DMS114 treated with DMSO at 0.1 percent for 48 hours (cell line): Measurements from ENCODE around the gene CSNK2A2.

Source experiments
- DNase-seq: peaks from one replicate; lab custom pipeline; 2025; ENCODE audit not compliant: unreplicated experiment; lab: John Stamatoyannopoulos, UW

The CSNK2A2 gene

DNA sequence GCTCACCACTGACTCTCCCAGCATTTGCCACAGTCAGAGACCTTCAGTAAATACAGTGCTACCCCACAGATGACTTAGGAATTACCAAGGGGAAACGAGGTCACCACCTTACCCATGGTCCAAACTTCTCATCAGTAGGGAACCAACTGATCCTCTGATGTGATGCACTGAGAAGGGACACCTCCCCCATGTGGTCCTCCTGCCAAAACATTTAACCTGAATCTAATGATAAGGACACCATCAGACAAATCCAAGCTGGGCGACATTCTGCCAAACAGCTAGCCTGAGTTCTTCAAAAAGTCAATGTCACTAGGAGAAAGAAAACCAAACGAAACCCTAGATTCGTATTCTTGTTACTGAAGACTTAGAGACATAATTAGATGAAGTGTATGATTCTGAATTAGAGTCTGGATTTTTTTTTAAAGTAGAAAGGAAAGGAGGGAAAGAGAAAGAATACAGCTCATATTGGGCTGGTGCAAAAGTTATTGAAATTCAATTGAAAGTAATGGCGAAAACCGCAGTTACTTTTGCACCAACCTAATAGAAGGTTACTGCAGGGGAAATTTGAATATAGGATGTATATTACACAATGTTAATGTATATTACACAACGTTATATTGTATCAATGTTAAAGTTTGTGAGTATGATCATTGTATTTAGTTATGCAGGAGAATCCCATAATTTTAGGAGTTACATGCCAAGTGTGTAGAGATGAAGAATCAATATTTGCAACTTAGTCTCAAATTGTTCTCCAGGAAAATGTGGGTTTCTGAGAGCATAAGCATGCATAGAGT, 2.3 kb upstream of the CSNK2A2 start:
- DNase-seq: no peak

DNA sequence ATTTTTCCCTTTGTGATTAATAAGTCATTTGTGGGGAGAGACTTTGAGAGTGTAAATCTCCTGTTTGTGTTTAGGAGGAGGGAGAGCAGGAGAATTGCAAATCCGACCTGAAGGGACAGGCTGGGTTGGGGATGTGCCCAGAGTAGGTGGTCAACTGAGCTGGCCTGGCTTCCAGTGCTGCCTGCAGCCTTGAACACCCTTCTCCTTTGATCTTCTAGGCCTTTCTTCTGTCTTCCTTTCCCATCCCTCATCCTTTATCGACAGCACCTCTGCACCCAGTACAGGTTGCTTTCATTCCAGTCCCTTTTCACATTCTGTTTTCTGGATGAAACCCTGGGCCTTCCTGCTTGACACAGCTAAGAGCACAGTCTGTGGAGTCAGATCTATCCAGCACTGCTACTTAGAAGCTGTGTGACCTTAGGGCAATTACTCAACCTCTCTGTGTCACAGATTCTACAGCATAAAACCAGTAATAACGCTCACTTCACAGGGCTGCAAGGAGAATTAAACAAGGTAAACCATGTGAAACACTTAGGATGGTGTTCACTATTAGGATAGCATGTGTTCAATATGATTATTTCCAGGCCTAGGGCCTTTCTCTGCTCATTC, 1.0 kb upstream of the CSNK2A2 start:
- DNase-seq: no peak

DNA sequence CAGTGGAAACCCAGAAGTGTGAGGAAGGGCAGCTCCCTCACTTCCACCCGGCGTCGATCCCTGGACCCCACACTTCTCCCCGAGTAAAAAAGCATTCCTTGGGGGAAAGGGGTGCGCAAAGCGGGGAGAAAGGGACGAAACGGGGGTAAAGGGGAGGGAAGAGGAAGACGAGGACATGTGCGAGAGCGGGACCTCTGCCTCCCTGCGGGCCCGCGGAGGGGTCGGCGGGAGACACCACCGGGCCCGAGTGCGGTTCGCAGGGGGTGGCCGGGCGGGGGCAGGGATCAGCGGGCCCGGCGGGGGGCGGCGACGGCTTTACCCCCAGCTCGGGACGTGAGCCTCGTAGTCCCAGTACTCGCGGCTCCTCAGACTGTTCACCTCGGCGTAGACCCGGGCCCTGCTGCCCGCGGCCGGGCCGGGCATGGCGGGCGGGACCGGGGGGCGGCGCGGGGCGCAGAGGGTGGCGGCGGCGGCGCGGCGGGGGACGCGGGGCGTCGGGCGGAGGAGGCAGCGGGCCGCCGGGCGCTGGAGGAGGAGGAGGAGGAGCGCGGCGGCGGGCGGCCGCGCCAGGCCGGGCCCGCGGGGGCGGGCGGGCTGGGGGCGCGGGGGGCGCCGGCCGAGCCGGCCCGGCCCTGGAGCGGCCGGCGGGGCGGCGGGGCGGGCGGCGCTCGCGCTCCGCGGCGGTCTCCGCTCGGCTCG, 443 bp downstream of the CSNK2A2 start:
- no peak for DNase-seq

DNA sequence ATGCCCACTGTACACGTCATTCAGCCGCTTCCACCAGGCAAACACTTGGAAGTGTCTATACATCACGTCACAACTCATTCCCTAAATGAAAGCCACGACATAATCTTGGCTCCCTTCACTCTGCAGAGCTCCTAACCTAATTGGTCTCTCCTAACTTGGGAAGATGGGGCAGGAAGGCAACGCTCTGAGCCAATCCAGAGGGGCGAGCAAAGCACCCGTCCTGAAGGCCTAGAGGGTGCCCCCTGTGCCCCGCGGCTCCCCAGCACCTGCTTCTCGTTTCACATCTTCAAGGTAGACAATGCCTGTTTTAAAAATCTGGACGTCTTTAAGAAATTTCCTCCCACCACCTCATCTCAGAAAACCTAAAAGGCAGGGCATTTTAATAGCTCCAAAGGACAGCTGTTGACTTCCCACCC, 1.0 kb downstream of the CSNK2A2 start:
- no peak for DNase-seq

DNA sequence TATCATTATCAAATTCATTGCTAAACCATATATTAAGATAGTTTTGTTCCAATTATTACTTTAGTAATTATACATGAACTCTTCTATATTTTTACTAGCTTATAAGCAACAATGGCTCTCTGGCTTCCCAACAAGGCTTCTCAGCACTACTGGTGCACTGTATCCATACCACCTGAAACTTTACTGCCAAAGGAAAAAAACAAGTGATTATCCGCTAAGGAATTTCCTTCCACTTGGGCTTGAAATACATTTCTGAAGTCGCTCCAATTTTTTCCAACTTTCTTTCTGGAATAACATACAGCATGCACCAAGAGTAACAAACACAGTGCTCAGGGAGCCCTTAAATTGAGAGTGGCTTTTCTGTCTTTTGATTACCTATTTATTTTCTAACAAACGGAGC, 2.1 kb downstream of the CSNK2A2 start:
- DNase-seq: no peak

DNA sequence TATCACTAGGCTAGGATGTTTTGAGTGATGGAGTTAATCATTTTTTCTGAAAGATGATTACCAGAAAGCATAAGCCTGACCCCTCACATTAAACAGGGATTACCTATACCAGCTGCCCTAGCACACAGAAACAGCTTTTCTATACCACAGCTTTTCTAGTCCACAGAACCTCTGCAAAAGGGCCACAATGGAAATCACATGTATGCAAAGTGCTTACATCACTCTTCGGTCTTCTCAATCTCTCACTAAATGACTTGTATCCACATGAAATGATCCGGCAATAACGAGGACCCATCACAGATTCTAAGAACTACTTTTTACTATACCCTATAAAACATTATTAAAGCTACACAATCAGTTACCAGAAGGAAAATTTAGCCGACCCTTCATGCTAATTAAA, 2.6 kb downstream of the CSNK2A2 start:
- no peak for DNase-seq

DNA sequence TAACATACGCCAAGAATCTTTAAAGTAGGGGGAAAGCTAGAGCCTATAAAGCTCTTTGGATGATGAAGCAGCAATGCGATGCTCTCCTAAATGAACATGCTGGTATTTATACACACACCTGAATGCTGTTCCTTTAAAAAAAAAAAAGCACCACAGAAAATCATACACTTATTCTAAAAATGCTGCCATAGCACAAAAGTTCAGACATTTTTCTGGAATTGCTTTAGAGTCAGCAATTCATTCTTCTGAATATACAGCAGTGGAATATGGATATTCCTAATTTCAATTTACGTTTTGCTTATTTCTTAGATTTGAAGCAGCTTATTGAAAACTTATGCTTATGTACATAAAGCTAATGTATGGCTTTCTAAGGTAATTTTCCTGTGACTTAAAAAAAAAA, 3.1 kb downstream of the CSNK2A2 start:
- DNase-seq: no peak

DNA sequence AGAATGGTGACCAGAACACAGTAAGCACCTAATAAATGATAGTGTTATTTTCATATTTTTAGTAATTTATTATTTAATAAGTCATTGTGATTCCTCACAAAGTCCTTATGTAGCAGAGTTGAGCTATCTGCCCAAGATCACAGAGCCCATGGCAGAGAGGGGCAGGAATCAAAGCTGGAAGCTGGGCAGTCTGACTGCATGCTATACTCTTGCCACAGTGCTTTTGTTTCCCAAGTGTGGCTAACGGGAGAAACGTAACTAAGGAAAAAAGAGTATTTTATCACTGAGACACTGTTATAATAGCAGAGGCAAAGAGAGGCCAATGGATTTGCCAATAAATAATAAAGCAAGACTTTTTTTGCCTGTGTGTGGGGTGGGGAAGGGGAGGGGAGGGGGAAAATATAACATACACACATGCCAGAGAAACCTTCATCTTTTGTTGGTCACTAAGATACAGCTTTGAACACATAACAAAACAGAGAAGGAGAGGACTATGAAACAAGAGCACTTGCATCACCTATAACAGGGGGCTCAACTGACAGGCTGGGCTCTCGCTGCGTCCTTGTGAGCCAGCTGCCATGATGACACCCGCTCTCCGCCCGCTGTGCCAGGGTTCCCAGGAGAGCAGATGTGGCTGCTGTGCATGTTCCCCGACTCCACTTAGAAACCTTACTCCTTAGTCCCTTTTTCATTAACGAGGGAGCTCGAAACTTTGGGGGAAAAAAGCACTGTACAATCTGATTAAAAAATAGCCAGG, 10.1 kb downstream of the CSNK2A2 start:
- DNase-seq: no peak

DNA sequence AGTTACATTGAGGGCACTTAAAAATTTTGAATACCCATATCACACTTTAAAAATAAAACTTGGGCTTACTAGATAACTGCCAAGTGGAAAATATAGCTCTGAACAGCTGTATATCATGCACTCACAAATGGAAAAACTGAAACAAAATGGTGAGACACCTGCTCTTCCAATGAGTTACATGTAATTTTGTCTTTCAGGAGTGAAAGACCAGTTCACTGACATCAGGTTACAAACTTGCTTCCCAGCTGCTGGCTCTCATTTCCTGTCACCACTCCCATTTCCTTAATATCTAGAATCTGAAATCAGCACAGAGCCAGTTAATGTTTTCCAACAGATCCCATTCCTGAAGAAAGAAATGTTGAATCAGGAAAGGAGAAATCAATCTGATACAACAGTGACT, 10.8 kb downstream of the CSNK2A2 start:
- no peak for DNase-seq

DNA sequence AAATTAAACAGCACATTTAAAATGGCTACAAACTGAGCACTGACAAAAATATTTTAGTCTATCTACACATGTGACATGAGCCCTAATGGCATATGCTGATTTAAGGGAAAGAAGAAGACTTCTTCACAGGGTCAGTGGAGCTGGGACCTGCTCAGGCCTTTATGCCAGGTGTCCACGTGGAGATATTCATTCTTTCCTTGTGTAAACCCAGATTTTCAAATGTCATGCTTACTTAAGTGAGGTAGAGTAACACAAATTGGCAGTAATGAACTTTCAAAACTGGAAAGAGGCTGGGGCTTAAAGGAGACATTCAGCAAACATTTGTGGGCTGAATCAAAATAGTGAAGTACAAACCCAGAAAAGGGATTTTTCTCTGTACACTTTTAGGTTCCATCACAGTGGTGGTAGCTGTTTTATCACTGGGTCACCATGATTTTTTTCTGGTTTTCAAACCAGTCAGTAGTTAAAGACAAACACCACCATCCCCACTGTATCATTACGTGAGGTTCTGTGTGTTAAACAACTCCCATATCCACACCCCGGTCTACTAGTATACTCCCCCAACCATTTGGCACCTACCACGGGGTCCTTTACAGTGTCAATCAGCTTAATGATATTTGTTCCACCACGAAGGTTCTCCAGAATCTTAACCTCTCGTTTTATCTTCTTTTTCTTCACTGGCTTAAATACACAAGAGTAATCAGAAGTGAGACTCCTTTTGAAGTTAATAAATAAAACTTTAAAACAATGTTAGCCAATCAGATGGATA, 11.5 kb downstream of the CSNK2A2 start:
- DNase-seq: no peak

DNA sequence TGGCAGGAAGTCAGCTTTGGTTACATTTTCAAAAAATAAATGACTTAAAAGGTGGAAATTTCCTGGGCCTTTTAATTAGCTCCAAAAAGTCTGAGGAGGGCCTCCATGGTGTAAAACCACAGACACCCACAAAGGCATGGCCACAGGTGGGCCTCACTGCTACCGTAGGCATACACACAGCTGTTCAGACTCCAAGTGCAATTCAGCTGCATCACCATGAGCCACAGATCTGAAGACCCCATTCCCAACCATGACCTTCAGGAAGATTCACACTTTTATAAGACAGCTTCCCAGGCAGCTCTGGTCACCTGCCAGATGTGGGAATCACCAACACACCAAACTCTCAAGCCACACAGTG, 20.6 kb downstream of the CSNK2A2 start:
- no peak for DNase-seq

DNA sequence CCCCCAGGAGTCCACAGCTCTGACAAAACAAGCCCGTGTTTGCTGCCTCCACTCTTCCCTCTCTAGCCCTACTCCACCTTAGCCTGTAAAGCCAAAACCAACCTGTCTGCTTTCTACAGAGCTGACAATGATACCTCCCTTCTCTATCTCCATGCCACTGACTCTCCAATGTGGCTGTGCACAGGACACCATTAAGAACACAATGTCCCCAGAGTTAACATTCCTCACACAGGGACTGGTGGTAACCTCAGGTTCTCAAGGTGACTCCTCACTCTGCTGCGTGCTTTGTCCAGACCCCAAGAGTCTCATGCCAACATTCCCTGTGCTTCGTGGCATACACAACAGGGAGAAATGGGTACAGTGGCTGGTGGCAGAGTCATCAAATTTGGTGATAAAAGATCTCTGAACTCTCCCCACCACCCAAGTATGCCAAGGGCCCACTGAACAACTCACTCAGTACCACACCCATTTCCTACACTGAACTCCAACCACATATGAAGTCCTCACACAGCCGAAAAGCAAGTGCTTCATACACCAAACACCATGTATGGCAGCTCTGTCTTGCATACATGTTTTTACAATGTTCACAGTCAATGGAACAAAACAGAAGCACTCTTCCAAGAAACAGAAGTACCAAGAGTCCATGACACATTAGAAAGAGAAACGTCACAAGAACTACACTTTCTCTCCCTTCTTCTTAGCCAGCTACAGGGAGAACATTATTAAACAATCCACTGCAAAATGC, 21.1 kb downstream of the CSNK2A2 start:
- no peak for DNase-seq

DNA sequence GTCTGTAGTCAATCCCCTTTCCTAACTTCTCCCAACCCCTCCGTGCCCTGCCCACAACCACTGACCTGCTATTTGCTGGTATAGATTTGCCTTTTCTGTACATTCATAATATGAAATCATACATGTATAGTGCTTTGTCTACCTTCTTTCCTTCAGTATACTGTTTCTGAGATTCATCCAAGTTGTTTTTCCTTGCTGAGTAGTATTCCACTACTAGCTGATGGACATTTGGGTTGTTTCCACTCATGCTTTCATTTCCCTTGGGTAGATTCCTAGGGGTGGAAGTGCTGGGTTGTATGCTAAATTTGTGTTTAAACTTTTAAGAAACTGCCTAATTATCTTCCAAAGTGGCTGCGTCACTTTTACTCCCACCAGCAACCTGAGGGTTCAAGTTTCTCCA, 27.7 kb downstream of the CSNK2A2 start:
- no peak for DNase-seq

DNA sequence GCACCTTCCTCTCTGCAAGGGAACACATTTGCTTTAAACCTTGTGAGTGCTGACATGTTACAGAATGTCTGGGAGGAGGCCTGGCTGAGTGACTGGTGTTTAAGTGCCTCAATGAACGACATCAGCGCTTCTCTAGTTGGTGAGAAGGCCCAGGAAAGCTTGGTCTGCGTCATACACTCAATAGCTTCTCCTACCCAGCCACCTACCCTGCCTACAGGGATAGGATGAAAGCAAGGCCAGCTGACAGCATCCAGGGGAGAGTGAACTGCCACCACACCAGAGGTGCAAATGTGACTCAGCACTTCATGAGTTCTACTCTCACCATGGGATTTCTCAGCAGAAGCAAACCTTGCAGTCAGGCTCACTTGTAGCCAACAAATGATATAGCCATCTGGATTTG, 37.1 kb downstream of the CSNK2A2 start:
- DNase-seq: no peak

DNA sequence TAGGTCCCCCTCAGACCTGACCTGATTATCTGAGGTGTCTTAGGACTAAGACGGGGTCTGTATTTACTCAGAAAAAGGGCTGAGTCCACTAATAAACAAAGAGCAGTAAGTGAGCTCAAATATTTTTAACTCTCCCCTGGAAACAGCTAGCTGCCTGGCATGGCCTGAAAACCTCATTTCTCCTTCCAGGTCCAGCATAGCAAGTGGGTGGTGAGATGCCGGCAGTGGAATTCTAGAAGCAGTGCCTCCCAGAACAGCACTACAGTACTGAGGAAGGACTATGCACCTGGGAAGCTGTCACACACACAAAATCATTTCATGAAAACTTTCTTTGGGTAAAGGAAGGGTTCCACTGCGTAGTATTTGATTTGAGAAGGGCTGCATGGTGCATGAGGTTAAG, 39.2 kb downstream of the CSNK2A2 start:
- no peak for DNase-seq

DNA sequence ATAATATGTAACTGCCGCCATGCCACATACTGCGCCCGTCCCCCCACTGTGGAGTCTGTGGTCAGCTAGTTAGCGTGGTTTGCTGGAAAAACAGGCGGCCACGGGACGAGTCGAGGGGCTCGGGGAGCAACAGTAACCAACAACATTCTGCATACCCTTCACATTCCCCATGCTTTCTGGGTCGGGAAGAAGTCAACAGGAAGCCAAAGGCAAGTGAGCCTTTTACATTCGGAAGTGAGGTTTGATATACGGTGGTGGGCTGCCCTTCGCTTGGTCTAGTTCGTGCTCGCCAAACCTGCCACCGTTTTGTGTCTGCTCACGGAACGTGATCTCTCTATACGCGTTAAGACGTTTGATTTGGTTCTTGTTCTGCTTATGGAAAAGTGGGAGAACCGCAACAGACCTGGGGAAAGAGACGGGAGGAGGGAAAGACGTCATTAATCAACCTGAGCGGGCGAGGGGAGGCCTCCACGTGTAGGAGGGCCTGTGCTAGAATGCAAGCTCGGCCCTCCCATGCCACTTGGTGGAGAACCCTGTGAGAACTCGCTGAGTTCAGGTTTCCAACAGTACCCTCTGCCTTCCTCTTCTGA, 39.9 kb downstream of the CSNK2A2 start:
- DNase-seq: no peak

DNA sequence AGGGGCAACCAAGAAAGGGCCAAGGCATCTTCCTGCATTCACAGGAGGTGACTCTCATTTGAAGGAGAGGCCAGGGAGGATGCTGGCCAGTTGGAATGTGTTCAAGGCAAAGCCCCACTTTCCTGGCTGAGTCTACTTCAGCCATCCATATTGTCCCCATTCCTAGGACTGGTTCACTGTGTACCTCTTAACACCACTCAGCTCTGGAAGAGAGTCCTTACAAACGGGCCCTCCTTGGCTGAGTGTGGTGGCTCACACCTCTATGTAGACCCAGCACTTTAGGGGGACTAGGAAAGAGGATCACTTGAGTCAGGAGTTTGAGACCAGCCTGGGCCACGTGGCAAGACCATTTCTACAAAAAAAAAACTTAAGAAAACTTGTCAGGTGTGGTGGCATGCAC, 40.7 kb downstream of the CSNK2A2 start:
- no peak for DNase-seq

DNA sequence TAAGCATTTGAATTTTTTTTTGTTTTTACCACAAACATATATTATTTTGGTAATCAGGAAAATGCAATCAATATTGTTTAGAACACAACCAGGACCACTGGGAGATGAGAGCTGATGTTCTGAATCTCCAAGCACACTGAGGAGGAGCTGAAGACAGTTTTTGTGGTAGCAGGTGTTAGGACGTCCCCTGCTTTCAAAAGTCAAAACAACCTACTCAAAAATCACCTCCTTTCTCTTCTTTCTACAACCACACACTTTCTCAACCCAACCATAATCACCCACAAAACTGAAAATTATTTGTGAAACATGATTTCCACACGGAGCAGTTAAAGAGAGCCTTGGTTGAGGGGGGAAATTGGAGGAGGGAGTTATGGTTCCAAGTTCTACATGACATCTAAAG, 42.1 kb downstream of the CSNK2A2 start:
- no peak for DNase-seq

DNA sequence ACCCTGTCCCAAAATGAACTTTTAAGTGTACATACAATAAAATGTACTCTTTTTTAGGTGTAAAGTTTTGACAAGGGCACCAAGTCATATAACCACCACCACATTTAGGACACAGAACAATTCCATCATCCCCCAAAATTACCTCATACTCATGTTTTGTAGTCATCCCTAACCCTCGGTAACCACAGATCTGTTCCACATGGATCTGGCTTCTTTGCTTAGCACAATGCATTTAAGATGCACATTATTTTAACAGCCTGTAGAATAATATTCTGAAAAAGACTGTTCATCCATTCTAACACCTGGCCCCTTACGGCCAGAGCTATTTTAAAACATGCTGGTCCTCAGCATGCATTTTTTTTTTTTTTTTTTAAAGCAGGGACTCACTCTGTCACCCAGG, 43.6 kb downstream of the CSNK2A2 start:
- no peak for DNase-seq
